SU-DHL-6 (cell line): ENCODE data around the gene GXYLT2.

Experiments
- H2AFZ ChIP-seq: fragments of 200-600 bp; sonication (generic); 2 replicates; pipeline ENCODE4 v1.6.1; 2014; ENCODE audit warnings: low read depth, mild to moderate bottlenecking, moderate library complexity, mixed read lengths, antibody characterized with exemption, low read length; ENCODE audit not compliant: severe bottlenecking
- H3F3A ChIP-seq: fragments of 200-600 bp; shearing (Covaris generic); 2 replicates; pipeline ENCODE4 v1.6.0; 2016; ENCODE audit warnings: antibody characterized with exemption, mild to moderate bottlenecking; ENCODE audit not compliant: insufficient read depth
- H3K27ac ChIP-seq: fragments of 200-600 bp; sonication (generic); 2 replicates; pipeline ENCODE4 v1.5.1; 2016; ENCODE audit warnings: low read depth, mild to moderate bottlenecking, low read length, moderate library complexity, mixed read lengths
- H3K27me3 ChIP-seq: fragments of 200-600 bp; sonication (generic), shearing (Covaris generic); 2 replicates; pipeline ENCODE4 v1.6.0; 2014; ENCODE audit warnings: mild to moderate bottlenecking, low read length
- H3K36me3 ChIP-seq: fragments of 200-600 bp; sonication (generic); 2 replicates; pipeline ENCODE4 v1.6.1; 2014; ENCODE audit warnings: mild to moderate bottlenecking, low read length, mixed read lengths
- H3K4me2 ChIP-seq: fragments of 300-600, 200-600 bp; shearing (Covaris generic), sonication (generic); 2 replicates; pipeline ENCODE4 v1.6.0; 2014; ENCODE audit warnings: low read length, low read depth, mild to moderate bottlenecking; ENCODE audit not compliant: poor library complexity, severe bottlenecking
- H3K4me3 ChIP-seq: fragments of 200-600 bp; sonication (generic); 2 replicates; pipeline ENCODE4 v1.5.1; 2014; ENCODE audit warnings: antibody characterized with exemption, low read length, mild to moderate bottlenecking, mixed read lengths; ENCODE audit not compliant: insufficient read depth, poor library complexity, severe bottlenecking
- H3K79me2 ChIP-seq: fragments of 200-600 bp; sonication (generic); 2 replicates; pipeline ENCODE4 v1.6.1; 2014; ENCODE audit warnings: mild to moderate bottlenecking, low read length, moderate library complexity; ENCODE audit not compliant: insufficient read depth
- H3K9ac ChIP-seq: fragments of 200-600 bp; sonication (generic); 2 replicates; pipeline ENCODE4 v1.7.0; 2014; ENCODE audit warnings: mild to moderate bottlenecking, low read length
- H3K9me2 ChIP-seq: fragments of 200-600 bp; sonication (generic); replicated peaks from 2 replicates; pipeline ENCODE4 v1.6.1; 2014; ENCODE audit warnings: low read length; ENCODE audit not compliant: insufficient read depth
- H3K9me3 ChIP-seq: fragments of 200-600 bp; sonication (generic); 2 replicates; pipeline ENCODE4 v1.6.1; 2014; ENCODE audit warnings: low read length, mixed read lengths; ENCODE audit not compliant: insufficient read depth
- H4K20me1 ChIP-seq: fragments of 200-600 bp; sonication (generic); 2 replicates; pipeline ENCODE4 v1.6.1; 2014; ENCODE audit warnings: low read depth, mild to moderate bottlenecking, antibody characterized with exemption, low read length, moderate library complexity, mixed read lengths
- EZH2phosphoT487 ChIP-seq: fragments of 200-600 bp; sonication (generic), shearing (Covaris generic); conservative IDR thresholded peaks from 2 replicates; pipeline ENCODE4 v1.6.1; 2018; ENCODE audit warnings: mild to moderate bottlenecking, antibody characterized with exemption, low read length, moderate library complexity, mixed read lengths
- TF ChIP-seq, protein P1 (sequence below): fragments of 200-600 bp; sonication (generic); IDR thresholded peaks from one replicate; pipeline ENCODE4 v1.5.1; 2017; ENCODE audit warnings: antibody characterized with exemption, mild to moderate bottlenecking, low read length, moderate library complexity; ENCODE audit not compliant: insufficient read depth, poor library complexity, severe bottlenecking

GXYLT2 gene

DNA sequence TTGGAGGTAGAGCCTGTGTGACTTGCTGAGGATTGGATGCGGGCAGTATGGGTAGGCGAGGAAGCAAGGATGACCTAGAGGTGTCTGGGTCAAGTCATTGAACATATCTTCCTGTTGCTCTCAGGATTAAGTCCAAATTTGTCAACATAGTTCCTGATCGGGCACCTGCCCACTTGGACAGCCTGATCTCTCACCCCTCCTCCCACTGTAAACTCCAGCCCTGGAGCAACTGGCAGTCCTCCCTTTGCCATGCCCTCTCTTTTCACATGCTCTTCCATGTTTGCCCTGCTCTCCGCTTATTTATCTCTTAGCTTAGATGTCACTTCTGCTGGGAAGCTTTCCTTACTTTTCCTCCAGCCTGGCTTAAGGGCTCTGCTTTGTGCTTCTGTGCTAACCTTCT, 61.2 kb downstream of the GXYLT2 start:
- Histone ChIP-seq H3F3A (no peaks in the 10 kb centered on the region), H2AFZ (no peak overlapping the region), H3K36me3 (no peaks in the 10 kb centered on the region), H3K27ac (no peak overlapping the region), H3K9me3 (no peaks in the 10 kb centered on the region), H3K9me2 (no peaks in the 10 kb centered on the region), H4K20me1 (no peaks in the 10 kb centered on the region), H3K9ac (no peak overlapping the region), H3K79me2 (no peaks in the 10 kb centered on the region), H3K4me2 (no peak overlapping the region), H3K4me3 (no peak overlapping the region), H3K27me3 (no peaks in the 10 kb centered on the region)
- no peak for TF ChIP-seq EZH2phosphoT487
- TF ChIP-seq, protein P1, sequence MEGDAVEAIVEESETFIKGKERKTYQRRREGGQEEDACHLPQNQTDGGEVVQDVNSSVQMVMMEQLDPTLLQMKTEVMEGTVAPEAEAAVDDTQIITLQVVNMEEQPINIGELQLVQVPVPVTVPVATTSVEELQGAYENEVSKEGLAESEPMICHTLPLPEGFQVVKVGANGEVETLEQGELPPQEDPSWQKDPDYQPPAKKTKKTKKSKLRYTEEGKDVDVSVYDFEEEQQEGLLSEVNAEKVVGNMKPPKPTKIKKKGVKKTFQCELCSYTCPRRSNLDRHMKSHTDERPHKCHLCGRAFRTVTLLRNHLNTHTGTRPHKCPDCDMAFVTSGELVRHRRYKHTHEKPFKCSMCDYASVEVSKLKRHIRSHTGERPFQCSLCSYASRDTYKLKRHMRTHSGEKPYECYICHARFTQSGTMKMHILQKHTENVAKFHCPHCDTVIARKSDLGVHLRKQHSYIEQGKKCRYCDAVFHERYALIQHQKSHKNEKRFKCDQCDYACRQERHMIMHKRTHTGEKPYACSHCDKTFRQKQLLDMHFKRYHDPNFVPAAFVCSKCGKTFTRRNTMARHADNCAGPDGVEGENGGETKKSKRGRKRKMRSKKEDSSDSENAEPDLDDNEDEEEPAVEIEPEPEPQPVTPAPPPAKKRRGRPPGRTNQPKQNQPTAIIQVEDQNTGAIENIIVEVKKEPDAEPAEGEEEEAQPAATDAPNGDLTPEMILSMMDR = no peak

- H3K27me3 ChIP-seq = no peaks in the 10 kb centered on the region
- H3K79me2 ChIP-seq = no peaks in the 10 kb centered on the region
- H3F3A ChIP-seq = no peaks in the 10 kb centered on the region
- TF ChIP-seq EZH2phosphoT487 = no peak
- TF ChIP-seq, protein P1 = no peak
- H3K36me3 ChIP-seq = no peaks in the 10 kb centered on the region
- no peak overlapping the region for H3K4me2 ChIP-seq
- no peak overlapping the region for H3K4me3 ChIP-seq
- no peak overlapping the region for H2AFZ ChIP-seq
- H3K9me3 ChIP-seq = no peaks in the 10 kb centered on the region
- H3K9ac ChIP-seq = no peak overlapping the region
- no peak overlapping the region for H3K27ac ChIP-seq
- no peaks in the 10 kb centered on the region for H3K9me2 ChIP-seq
- no peaks in the 10 kb centered on the region for H4K20me1 ChIP-seq
These were observed 62.5 kb downstream of the GXYLT2 start for GRCh38 chr3:72950372-72950771.

GRCh38 chr3:72950801-72951200, 63.0 kb downstream of the GXYLT2 start:
- no peaks in the 10 kb centered on the region for H3K9me3 ChIP-seq
- no peaks in the 10 kb centered on the region for H3F3A ChIP-seq
- H3K4me3 ChIP-seq = no peak overlapping the region
- H3K36me3 ChIP-seq = no peaks in the 10 kb centered on the region
- H3K9me2 ChIP-seq = no peaks in the 10 kb centered on the region
- no peaks in the 10 kb centered on the region for H3K79me2 ChIP-seq
- H2AFZ ChIP-seq = no peak overlapping the region
- H3K9ac ChIP-seq = no peak overlapping the region
- no peak overlapping the region for H3K27ac ChIP-seq
- TF ChIP-seq, protein P1 = no peak
- TF ChIP-seq EZH2phosphoT487 = no peak
- no peaks in the 10 kb centered on the region for H3K27me3 ChIP-seq
- no peak overlapping the region for H3K4me2 ChIP-seq
- no peaks in the 10 kb centered on the region for H4K20me1 ChIP-seq
